GM21619 (cell line): ENCODE measurements around the gene KCNK3.
"Not testable (repeated sequence)": the region's sequence is repeated elsewhere in the genome, so short reads cannot be mapped to it uniquely, and the experiment has no call there.

Source experiments
- ATAC-seq: cut with Tn5 transposase; IDR thresholded peaks from one replicate; pipeline ENCODE4 v1.9.1; 2021; ENCODE audit not compliant: unreplicated experiment

The KCNK3 gene

GRCh38 chr2:26727641-26728561 is 35.4 kb downstream of the KCNK3 start:
- no peak for ATAC-seq

DNA sequence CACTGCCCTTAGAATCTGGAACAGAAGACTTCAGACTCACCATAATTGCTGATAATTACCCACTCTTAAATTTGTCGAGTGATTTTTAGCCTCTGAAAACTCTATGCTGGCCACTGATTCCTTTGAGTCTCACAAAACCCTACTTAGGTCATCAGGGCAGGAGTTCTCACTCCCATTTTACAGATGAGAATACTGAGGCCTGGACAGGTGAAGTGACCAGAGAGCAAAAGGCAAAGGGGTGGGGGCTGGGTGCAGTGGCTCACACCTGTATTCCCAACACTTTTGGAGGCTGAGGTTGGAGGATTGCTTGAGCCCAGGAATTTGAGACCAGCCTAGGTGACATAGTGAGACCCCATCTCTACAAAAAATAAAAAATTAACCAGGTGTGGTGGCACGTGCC is 36.8 kb downstream of the KCNK3 start:
- no peak for ATAC-seq

DNA sequence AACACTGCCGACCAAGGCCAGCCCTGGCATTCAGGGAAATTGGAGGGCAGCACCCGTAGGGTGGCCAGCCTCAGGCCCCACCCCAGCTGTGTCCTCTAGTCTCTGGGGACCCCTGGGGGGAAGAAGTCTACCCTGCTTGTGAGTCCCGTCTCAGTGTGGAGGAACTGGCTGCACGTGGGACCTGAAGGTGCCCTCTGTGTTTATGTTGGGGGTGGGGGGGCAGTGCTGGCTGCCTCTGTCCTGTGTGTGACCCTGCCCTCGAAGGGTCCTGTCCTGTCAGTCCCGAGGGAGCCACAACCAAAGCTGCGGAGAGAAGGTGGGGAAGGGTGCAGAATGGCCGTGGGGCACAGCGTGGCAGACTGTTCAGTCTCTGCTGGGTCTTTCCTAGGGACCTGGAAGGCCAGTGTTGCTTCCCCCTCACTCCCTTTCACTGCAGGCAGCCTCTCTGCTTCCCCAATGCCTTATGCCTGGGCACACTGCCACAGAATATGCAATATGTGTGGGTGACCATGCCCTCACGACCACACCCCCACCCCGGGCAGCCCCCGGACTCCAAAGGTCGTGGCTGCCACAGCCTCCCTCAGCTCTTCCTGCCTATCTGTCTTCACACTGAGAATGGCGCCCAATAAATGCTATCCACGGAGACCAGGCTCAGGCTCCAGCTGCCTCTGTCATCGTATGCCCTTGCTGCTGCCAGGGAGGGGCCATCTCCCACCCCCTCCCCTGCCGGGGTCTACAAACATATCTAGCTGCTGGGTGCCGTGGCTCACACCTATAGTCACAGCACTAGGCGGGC is 38.2 kb downstream of the KCNK3 start:
- ATAC-seq = no peak

DNA sequence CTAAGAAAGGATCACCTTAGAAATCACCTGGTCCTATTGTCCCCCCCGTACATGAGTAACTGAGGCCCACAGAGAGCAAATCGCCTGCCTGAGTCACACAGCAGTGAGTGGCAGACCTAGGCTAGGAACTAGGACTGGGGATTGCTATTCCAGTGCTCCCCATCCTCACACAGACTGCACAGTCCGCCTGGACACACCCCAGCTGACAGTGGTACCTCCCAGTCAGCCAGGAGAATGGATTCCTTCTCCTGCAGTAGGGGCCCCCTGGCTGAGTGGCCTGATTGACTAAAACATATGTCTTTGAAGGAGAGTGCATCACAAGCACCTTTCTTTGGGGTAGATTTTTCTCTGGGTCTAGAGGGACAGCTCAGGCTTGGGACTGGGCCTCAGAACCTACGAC is 39.2 kb downstream of the KCNK3 start:
- ATAC-seq = no peak

DNA sequence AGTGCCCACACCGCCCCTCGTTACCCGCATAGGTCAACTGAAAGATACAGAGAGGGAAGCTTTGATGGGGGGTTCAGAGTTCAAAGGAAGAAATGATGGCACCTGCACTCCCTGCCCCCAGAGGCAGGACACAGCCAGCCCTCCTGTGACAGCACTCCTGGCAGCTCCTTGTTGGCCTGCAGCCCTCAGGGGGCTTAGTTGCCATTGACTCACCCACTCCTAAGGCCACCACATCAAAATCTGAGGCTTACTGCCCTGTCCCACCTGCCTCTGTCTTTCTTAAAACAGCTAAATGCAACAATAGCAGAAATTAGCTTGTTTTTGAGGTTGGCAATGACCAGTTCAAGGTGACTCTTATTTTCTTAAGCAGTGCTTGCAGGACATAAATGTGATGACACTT is 39.9 kb downstream of the KCNK3 start:
- no peak for ATAC-seq

- no peak for ATAC-seq
Observed at GRCh38 chr2:26733413-26733812, 40.9 kb downstream of the KCNK3 start.

DNA sequence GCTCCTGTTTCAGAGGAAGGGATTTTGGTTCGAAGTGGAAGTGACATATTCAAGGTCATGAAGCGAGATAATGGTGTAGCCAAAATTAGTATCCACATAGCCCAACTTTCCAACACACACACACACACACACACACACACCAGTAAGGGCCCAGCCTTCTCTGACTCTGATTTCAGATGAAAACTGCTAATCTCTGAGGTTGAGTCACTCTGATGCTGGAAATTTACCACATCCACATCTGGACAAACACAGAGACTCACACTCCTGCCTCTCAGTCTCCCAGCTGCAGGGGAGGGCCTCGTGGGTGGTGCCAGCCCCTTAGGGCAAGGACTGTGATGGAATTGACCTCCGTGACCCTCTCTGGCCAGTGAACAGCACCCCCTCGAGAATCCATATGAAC is 42.6 kb downstream of the KCNK3 start:
- ATAC-seq = no peak

GRCh38 chr2:26735883-26736588 is 43.5 kb downstream of the KCNK3 start:
- no peak for ATAC-seq

GRCh38 chr2:26737221-26737620 is 44.7 kb downstream of the KCNK3 start:
- ATAC-seq = no peak

DNA sequence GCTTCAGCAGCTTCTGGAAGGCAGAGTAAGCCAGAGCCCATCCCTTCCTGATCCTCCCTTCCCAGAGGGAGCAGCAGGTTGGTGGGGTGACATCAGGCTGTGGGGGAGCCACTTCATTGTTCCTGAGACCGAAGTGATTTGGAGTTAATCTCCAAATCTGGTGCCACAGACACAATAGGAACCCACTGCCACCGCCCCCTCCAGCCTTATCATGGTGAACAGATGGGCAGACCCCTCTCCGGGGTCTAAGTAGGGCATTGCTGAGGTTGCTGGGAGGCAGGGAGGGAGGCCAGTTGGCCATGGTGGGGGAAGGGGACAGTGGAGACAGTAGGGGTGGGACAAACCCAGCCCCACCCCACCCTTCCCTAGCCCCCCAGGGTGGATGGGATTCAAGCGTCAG is 46.0 kb downstream of the KCNK3 start:
- ATAC-seq = no peak

DNA sequence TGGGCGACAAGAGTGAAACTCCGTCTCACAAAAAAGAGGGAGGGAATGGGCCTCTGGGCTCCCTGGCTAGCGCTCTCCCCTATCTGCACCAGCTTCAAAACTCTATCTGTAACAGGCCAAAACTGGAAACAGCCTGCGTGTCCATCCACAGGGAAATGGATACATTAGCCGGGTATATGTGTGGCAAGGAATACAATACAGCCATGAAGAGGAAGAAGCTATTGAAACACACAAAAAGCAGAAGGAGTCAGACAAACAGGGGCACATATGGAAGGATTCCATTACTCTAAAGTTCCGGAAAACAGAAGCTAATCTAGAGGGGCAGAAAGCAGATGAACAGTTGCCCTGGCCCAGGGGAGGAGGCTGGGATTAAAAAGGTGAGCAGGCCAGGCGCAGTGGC is 47.0 kb downstream of the KCNK3 start:
- ATAC-seq = no peak

DNA sequence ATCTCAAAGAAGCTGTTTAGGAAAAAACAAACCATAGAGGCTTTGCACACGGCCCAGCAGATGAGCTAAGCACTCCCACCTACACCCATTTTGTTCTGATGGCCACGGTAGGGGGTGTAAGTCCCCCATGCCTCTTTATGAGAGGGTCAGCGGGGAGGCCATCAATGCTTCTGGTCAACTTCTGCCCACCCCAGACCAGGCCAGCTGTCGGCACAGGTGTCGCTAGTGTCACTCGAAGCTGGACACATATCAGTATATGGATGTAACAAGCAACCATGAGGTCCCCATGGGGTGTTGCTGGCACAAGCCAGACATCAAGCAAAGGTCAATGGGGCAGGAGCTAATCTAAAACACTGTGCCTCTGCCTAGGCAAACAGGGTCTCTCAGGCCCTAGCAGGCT is 47.8 kb downstream of the KCNK3 start:
- no peak for ATAC-seq

DNA sequence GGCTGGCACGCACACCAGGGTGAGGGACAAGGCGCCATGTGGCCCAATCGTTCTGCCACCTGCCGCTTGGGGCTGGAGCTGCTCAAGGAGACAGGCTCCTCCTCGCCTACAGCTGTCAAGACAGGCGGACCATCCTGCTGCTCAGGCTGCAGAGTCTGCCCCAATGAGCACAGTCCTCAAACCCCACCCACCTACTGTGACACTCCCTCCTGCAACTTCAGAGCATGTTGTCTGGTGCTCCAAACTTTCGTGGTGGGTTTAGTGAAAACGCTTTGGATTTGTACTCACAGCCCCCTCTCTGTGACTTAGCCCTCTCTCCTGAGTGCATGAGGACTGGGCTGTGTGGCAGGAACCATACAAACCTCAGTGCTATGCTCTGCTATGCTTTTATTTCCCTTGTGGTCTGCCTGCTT is 48.4 kb downstream of the KCNK3 start:
- no peak for ATAC-seq

GRCh38 chr2:26742048-26742770 is 49.7 kb downstream of the KCNK3 start:
- no peak for ATAC-seq

- ATAC-seq = no peak
Observed at GRCh38 chr2:26743852-26744251, 51.3 kb downstream of the KCNK3 start.

- no peak for ATAC-seq
Observed at GRCh38 chr2:26744953-26745352, 52.4 kb downstream of the KCNK3 start.

DNA sequence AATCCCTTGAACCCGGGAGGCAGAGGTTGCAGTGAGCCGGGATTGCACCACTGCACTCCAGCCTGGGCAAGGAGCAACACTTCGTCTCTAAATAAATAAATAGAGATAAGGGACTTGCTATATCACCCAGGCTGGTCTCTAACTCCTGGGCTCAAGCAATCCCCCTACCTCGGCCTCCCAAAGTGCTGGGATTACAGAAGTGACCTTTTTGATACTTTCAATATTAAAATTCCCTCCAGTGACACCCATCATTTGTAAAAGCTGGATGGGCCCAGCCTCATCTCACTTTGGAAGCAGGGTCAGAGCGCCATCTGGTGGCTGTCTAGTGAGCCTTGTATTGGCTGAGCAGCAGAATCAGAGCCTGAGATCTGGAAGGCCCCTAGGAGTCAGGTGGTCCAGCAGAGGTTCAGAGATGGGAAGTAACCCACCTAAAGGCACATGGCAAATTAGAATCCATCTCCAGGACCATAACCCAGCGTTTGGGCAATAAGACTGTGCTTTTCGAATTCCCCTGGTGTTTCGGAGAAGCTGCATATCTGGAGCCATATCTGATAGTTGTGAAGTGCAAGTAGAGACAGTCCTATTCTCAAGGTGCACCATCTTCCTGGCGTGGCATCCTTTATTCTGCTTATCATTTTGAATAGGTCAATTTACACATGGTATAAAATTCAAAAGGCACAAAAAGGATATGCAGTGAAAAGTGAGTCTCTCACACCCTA is 53.2 kb downstream of the KCNK3 start:
- ATAC-seq = no peak

GRCh38 chr2:26746934-26747333 is 54.4 kb downstream of the KCNK3 start:
- no peak for ATAC-seq

- ATAC-seq = not testable (repeated sequence)
Observed at GRCh38 chr2:26749787-26750420, 57.4 kb downstream of the KCNK3 start.

DNA sequence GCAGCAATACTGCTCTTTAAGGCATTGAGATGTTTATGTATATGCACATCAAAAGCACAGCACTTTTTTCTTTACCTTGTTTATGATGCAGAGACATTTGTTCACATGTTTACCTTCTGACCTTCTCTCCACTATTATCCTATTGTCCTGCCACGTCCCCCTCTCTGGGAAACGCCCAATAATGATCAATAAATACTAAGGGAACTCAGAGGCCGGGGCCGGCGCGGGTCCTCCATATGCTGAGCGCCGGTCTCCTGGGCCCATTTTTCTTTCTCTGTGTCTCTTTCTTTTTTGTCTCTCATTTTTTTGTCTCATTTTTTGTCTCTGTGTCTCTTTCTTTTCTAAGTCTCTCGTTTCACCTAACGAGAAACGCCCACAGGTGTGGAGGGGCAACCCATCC is 57.9 kb downstream of the KCNK3 start:
- not testable (repeated sequence) for ATAC-seq
